Testis (tissue), 2 donors: ENCODE data around the gene DNM3.

Experiments used
- CTCF ChIP-seq, 3 experiments: fragments of 450-650 bp in 2 of 3; fragments of 200-600 bp in 1 of 3; sonication (generic) in 1 of 3; IDR thresholded peaks; one replicate each; pipeline ENCODE4 v1.5.1; 2016 to 2019; ENCODE audit warnings: antibody characterized with exemption in 3 of 3, mild to moderate bottlenecking in 2 of 3, moderate library complexity in 1 of 3
- POLR2A ChIP-seq: fragments of 450-650 bp; IDR thresholded peaks from one replicate; pipeline ENCODE4 v1.6.1; 2017; ENCODE audit warnings: antibody characterized with exemption, mild to moderate bottlenecking, moderate library complexity

GRCh38 chr1:171864308-171864707, 23.0 kb downstream of the DNM3 start:
- no peak for TF ChIP-seq CTCF (IDR thresholded peaks at IDR 0.05)
- TF ChIP-seq POLR2A, result no peak
